B cell (primary cell): Measurements from ENCODE around the gene RAD23A.

Experiments
- EZH2 ChIP-seq: IDR thresholded peaks from 2 replicates; pipeline ENCODE4 v1.6.1; 2012; ENCODE audit warnings: borderline replicate concordance, low read depth, mild to moderate bottlenecking, moderate library complexity, low read length; ENCODE audit not compliant: insufficient read depth, poor library complexity, severe bottlenecking
- TF ChIP-seq, protein P1 (sequence below): fragments of 200-600 bp; IDR thresholded peaks from one replicate; pipeline ENCODE4 v1.8.0; 2022; ENCODE audit warnings: antibody characterized with exemption, mild to moderate bottlenecking

DNA sequence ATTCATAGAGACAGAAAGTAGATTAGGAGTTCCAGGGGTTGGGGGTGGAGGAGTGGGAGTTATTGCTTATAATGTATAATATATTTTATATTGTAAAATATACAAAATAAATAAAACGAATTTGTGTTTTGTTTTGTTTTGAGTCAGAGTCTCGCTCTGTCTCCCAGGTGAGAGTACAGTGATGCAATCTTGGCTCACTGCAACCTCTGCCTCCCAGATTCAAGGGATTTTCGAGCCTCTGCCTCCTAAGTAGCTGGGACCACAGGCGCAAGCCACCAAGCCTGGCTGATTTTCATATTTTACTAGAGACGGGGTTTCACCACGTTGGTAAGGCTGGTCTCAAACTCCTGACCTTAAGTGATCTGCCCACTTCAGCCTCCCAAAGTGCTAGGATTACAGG, 13.8 kb downstream of the RAD23A start:
- TF ChIP-seq, protein P1, sequence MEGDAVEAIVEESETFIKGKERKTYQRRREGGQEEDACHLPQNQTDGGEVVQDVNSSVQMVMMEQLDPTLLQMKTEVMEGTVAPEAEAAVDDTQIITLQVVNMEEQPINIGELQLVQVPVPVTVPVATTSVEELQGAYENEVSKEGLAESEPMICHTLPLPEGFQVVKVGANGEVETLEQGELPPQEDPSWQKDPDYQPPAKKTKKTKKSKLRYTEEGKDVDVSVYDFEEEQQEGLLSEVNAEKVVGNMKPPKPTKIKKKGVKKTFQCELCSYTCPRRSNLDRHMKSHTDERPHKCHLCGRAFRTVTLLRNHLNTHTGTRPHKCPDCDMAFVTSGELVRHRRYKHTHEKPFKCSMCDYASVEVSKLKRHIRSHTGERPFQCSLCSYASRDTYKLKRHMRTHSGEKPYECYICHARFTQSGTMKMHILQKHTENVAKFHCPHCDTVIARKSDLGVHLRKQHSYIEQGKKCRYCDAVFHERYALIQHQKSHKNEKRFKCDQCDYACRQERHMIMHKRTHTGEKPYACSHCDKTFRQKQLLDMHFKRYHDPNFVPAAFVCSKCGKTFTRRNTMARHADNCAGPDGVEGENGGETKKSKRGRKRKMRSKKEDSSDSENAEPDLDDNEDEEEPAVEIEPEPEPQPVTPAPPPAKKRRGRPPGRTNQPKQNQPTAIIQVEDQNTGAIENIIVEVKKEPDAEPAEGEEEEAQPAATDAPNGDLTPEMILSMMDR, result no peak
- TF ChIP-seq EZH2, result no peak
